Neural crest cell (in vitro differentiated cells): Measurements from ENCODE around the gene TOR4A. TPM values are rescaled to one million over a fixed set of nuclear protein-coding genes. Genes with fewer than 3 reads are reported as not detected.

Source experiments
- DNase-seq: peaks from one replicate; pipeline ENCODE4 v3.0.0; 2021; ENCODE audit warnings: low read depth, mixed read lengths, low spot score
- H3K27ac Mint-ChIP-seq: one replicate; pipeline ENCODE4 v1.8.0; 2021; ENCODE audit warnings: mild to moderate bottlenecking, mixed read lengths; ENCODE audit not compliant: unreplicated experiment
- H3K27me3 Mint-ChIP-seq: 2 replicates; pipeline ENCODE4 v1.8.0; 2021; ENCODE audit warnings: low read depth, mild to moderate bottlenecking, mixed read lengths
- H3K36me3 Mint-ChIP-seq: 2 replicates; pipeline ENCODE4 v1.8.0; 2021; ENCODE audit warnings: low read depth, mild to moderate bottlenecking, mixed read lengths
- H3K4me1 Mint-ChIP-seq: 2 replicates; pipeline ENCODE4 v1.8.0; 2021; ENCODE audit warnings: mixed read lengths
- H3K4me3 Mint-ChIP-seq: one replicate; pipeline ENCODE4 v1.8.0; 2021; ENCODE audit warnings: mild to moderate bottlenecking, mixed read lengths
- H3K9me3 Mint-ChIP-seq: 2 replicates; pipeline ENCODE4 v1.8.0; 2021; ENCODE audit warnings: mixed read lengths
- long read RNA-seq: library from polyadenylated mRNA; unstranded; transcript quantifications from one replicate; pipeline ENCODE4 v2.0.0, GENCODE V29; 2020
- total RNA-seq: library from RNA; stranded (reverse); gene quantifications from 2 replicates; pipeline ENCODE4 v1.2.1, GENCODE V29; 2021
- TF ChIP-seq, protein P1 (sequence below): fragments of 200-600 bp; sonication (generic); conservative IDR thresholded peaks from 2 replicates; pipeline ENCODE4 v1.5.0; 2021; ENCODE audit warnings: antibody characterized with exemption, mild to moderate bottlenecking

The TOR4A gene
- total RNA-seq: 0.75 and 0.86 TPM in 2 replicates
- long read RNA-seq: 0 reads

DNA sequence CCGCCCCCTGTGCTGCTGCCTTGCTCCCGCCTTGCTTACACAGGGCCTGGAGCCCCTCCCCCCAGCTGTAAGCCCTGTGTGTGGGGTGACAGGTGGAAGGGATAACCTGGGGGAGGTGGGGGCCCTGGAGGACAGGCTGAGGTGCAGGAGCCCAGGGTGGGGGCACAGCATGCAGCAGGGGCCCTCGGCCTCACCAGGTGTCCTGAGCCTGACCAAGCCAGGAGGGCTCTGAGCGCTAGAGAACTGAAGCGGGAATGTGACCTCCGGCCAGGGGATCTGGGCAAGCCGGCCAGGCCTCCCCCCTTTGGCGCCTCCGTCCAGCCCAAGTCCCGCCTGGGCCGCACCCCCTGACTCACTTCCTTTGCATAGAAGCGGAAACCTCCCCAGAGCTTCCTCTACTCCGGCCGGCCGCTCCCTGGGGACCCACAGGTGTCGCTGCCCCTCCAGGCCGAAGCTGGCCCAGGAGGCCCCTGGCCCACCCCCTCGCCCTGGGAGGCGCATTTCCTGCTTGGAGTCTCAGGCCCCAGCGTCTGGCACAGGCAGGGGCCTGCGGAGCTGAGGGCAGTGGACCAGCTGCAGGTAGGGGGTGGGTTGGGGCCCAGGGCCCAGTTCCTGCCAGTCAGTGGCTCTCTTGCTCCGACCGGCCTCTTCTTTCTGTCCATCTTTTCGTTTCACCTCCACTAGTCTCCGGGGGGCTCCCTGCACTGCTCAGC lies at the start of gene TOR4A:
Gene TOR4A, plus strand, starts transcription at position 398 of the 713 bp plus-strand sequence. CDS start 964 bp downstream, outside the sequence.
- Mint-ChIP-seq H3K27me3 (peaks cover 6% of the 10 kb centered on the region), H3K4me3 (peak within 1 kb of the TSS; percentile 65), H3K4me1 (peaks cover 10% of the 10 kb centered on the region), H3K36me3 (no peaks in the 10 kb centered on the region), H3K9me3 (no peaks in the 10 kb centered on the region), H3K27ac (no peak within 1 kb of the TSS)
- no peak for DNase-seq
- TF ChIP-seq, protein P1, sequence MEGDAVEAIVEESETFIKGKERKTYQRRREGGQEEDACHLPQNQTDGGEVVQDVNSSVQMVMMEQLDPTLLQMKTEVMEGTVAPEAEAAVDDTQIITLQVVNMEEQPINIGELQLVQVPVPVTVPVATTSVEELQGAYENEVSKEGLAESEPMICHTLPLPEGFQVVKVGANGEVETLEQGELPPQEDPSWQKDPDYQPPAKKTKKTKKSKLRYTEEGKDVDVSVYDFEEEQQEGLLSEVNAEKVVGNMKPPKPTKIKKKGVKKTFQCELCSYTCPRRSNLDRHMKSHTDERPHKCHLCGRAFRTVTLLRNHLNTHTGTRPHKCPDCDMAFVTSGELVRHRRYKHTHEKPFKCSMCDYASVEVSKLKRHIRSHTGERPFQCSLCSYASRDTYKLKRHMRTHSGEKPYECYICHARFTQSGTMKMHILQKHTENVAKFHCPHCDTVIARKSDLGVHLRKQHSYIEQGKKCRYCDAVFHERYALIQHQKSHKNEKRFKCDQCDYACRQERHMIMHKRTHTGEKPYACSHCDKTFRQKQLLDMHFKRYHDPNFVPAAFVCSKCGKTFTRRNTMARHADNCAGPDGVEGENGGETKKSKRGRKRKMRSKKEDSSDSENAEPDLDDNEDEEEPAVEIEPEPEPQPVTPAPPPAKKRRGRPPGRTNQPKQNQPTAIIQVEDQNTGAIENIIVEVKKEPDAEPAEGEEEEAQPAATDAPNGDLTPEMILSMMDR: no peak

DNA sequence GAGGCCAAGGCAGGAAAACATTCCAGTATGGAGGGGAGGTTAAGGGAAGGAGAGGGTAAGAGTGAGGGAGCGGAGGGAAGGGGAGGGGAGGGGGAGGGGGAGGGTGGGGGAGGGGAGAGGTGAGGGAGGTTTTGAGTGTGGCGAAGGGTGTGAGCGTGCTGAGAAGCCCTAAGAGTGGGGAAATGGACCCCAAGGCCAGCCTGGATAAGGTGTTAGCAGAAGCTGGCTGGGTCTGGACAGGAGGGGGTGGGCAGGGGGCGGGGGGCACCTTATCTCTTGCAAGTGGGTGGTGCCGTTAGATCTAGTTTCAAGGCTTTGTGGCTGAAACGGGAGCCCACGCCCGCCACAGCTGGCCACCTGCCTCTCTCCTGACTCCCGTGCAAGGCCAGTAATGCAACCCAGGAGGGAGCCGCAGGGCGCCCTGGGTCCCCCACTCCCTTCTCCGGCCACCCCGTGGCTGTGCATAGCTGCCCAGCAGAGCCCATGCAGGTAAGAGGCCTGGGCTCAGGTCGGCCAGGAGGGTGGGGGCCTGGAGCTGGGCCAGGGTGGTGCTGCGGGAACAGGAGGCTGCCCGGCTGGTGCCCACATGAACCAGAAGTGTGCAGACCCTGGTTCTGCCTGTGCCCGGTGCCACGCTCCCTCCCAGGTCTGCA lies 49.5 kb upstream of the TOR4A start:
- Mint-ChIP-seq H3K27ac (no peak overlapping the region), H3K9me3 (no peaks in the 10 kb centered on the region), H3K4me1 (peaks cover 4% of the 10 kb centered on the region), H3K27me3 (peaks cover 4% of the 10 kb centered on the region), H3K36me3 (no peaks in the 10 kb centered on the region), H3K4me3 (peak overlapping the region; percentile 82)
- TF ChIP-seq, protein P1: no peak
- DNase-seq: no peak

DNA sequence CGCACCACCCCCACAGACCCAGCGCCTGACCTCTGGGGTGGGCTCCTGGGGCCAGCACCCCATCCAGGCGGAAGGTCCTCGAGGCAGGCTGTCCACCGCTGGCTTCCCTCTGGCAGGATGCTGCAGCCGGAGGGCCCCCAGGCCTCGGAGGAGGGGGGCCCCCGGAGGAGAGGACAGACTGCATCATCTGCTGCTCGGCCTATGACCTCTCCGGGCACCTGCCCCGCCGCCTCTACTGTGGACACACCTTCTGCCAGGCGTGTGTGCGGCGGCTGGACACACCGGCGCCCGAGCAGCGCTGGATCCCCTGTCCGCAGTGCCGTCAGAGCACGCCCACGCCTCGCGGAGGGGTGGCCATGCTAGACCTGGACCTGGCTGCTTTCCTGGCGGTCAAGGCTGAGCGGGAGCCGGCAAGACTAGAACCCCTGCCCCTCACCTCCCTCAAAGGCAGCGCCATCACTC lies 49.0 kb upstream of the TOR4A start:
- no peaks in the 10 kb centered on the region for H3K9me3 Mint-ChIP-seq
- no peak for DNase-seq

DNA sequence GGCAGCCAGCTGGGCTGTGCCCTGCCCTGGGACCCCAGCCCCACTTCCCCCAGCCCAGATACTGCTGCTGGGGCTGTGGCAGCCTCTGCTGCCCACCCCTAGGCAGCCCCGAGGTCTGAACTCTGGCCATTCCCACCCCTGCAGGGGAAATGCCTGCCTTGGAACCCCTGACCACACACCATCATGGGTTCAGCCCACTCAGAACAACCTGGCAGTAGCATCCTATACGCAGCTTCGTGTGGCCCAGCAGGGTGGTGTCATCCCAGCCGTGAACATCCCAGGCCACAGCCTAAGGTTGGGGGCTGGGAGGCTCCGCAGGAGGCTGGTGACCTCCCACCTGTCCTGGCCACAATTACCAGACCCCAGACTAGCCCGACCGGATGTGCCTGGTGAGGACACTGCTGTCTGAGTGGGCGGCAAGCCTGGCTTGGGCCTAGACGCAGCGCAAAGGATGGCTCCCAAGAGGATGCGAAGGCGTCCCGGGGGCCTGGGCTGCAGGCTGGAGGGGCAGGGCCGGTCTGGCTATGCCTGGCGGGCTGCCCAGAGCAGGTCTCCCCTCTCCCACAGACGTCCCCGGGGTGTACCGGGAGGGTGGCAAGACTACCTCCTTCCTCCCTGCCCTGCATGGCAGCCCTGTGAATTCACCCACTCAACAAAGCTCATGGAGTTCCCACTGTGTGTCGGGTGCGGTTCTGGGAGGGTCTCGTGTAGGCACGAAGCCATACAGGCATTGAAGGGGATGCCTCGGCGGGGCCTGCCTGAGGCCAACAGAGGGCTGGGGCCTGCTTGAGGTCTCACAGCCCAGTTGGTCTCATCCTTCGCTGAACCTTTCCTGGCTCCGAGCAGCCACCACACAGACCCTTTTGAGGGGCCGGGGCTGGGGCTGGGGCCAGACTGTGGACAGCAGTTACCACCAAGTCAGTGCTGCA lies 48.3 kb upstream of the TOR4A start:
- Mint-ChIP-seq H3K27ac (no peak overlapping the region), H3K9me3 (no peaks in the 10 kb centered on the region), H3K27me3 (peaks cover 3% of the 10 kb centered on the region), H3K4me1 (peaks cover 4% of the 10 kb centered on the region), H3K36me3 (no peaks in the 10 kb centered on the region), H3K4me3 (no peak overlapping the region)
- DNase-seq: no peak
- TF ChIP-seq, protein P1: no peak

More for the DNA sequence above, 49.0 kb upstream of the TOR4A start:
- TF ChIP-seq, protein P1: no peak
- H3K4me1 Mint-ChIP-seq: peaks cover 4% of the 10 kb centered on the region
- no peaks in the 10 kb centered on the region for H3K36me3 Mint-ChIP-seq
- H3K4me3 Mint-ChIP-seq: no peak overlapping the region
- H3K27me3 Mint-ChIP-seq: peaks cover 3% of the 10 kb centered on the region
- no peak overlapping the region for H3K27ac Mint-ChIP-seq
